Stimulated activated naive CD8-positive, alpha-beta T cell treated with anti-CD3 and anti-CD28 coated beads, Interleukin-15, Interleukin-2, amounts not matched to agents 100 ng/mL and 50 ng/mL, for 24 hours (primary cell): ENCODE measurements around the gene WLS.
A peak's percentile ranks its signal among the peaks of the same experiment; 100 is the strongest.
"Not testable (repeated sequence)": the region's sequence is repeated elsewhere in the genome, so short reads cannot be mapped to it uniquely, and the experiment has no call there.

Experiments used
- H3K27ac Mint-ChIP-seq: one replicate; pipeline ENCODE4 v1.8.0; 2021; ENCODE audit warnings: mild to moderate bottlenecking, mixed read lengths
- H3K27me3 Mint-ChIP-seq: one replicate; pipeline ENCODE4 v1.8.0; 2021; ENCODE audit warnings: mixed read lengths
- H3K36me3 Mint-ChIP-seq: one replicate; pipeline ENCODE4 v1.8.0; 2021; ENCODE audit warnings: low read depth, mixed read lengths
- H3K4me1 Mint-ChIP-seq: one replicate; pipeline ENCODE4 v1.8.0; 2021; ENCODE audit warnings: low read depth, mixed read lengths
- H3K4me3 Mint-ChIP-seq: one replicate; pipeline ENCODE4 v1.8.0; 2021; ENCODE audit warnings: mild to moderate bottlenecking, mixed read lengths
- H3K9me3 Mint-ChIP-seq: one replicate; pipeline ENCODE4 v1.8.0; 2021; ENCODE audit warnings: mixed read lengths

The WLS gene

DNA sequence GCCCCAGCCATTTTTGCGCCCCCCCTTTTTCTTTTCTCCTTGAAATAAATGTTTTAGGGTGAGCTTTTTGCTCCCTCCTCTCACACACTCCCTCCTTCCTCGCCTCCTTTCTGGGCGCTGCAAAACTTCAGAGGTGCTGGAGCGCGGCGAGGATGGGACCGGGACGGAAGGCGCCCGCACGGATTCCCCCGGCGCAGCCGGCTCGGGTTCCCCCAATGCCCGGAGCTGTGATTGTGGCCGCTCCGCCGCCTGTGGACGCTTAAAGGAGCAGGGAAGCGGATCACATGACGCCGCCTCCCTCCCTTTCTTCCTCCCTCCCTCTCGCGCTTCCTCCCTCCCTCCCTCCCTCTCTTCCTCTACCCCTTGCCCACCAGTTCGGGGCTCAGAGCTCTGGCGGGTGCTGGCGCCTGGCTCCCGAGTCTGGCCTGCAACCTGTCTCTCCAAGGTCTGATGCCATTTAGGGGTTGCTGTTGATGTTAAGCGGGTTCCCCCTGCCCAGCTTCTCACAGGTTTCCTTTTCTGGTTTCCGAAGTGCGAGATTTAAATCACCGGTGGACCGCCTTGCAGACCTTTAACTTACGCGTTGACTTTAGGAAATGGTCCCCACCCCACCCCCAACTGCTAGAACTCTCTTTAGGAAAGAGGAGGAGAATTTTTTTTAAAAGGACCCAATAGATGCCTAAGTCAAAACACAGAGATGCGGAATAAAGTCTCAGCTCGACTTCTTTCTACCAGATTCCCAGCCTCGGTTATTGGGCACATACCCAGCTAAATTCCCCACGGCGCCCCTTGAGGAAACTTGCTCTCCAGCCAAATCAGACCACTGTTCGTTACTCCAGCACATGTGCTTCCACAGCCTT is at the start of gene WLS:
TSS of gene WLS (minus strand) at position 235 of the 860 bp plus-strand sequence. CDS start at position 11, 224 bp downstream.
- H3K4me1 Mint-ChIP-seq = peaks cover 4% of the 10 kb centered on the region
- H3K36me3 Mint-ChIP-seq = no peaks in the 10 kb centered on the region
- no peaks in the 10 kb centered on the region for H3K9me3 Mint-ChIP-seq
- peaks cover 58% of the 10 kb centered on the region for H3K27me3 Mint-ChIP-seq
- no peak within 1 kb of the TSS for H3K27ac Mint-ChIP-seq
- H3K4me3 Mint-ChIP-seq = peak within 1 kb of the TSS; percentile 51

DNA sequence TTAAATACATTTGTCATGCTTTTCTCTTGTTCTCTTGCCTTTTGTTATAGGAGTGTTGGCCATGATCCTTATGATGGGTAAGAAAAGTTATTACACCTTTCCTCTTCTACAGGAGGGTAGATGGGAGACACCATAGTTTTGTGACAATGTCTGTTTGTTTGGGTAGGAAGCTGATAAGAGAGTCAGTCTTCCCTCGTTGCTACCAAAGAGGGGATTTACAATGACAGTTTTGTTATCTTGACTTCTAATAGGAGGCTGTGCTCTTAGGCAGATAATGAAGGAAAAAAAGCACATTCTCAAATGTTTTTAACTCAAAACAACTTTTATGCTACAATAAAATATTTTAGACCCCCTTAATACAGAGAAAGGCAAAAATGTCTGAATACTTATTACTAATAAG is 48.0 kb upstream of the WLS start:
- no peaks in the 10 kb centered on the region for H3K9me3 Mint-ChIP-seq

DNA sequence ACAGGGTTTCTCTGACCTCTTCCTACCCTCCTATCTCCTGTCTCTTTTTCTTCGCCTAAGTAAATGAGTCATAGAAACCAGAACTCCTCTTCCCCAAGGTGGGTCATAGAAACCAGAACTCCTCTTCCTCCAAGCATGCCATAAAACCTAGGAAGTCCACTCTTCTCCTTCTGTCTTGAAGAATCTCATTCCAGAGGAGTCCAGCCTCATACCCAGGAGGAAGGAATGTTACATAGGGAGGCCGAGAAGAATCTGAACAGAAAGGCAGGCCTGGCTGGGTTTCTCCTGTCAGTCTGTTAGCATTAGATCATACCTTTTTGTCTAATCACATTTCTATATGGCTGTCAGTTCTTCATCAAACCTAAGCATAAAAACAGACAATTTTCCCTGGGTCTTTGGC is 47.5 kb upstream of the WLS start:
- Mint-ChIP-seq H3K9me3 (no peaks in the 10 kb centered on the region), H3K4me3 (no peak overlapping the region), H3K36me3 (no peaks in the 10 kb centered on the region), H3K27me3 (no peaks in the 10 kb centered on the region), H3K4me1 (no peaks in the 10 kb centered on the region), H3K27ac (no peak overlapping the region)

More for the DNA sequence above, 48.0 kb upstream of the WLS start:
- Mint-ChIP-seq H3K36me3 (no peaks in the 10 kb centered on the region), H3K4me3 (no peak overlapping the region), H3K27ac (no peak overlapping the region), H3K4me1 (no peaks in the 10 kb centered on the region), H3K27me3 (no peaks in the 10 kb centered on the region)

DNA sequence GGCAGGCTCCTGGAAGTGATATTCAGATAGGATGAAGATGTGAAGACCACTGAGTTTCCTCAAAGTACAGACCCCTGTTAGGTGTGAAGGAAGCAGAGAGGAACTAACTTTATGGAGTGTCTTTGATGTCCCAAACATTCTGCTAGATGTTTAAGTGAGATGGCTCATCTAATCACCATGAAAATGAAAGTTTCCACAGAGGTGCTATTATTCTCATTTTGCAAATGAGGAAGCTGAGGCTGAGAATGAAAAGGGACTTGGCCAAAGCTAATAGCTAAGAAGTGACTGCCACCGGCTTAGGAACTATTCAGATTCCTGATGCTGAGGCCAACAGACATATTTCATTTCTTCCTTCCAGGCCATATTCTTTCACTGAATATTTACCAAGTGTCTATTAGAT is 45.9 kb upstream of the WLS start:
- Mint-ChIP-seq H3K27ac (no peak overlapping the region), H3K4me3 (no peak overlapping the region), H3K9me3 (no peaks in the 10 kb centered on the region)

DNA sequence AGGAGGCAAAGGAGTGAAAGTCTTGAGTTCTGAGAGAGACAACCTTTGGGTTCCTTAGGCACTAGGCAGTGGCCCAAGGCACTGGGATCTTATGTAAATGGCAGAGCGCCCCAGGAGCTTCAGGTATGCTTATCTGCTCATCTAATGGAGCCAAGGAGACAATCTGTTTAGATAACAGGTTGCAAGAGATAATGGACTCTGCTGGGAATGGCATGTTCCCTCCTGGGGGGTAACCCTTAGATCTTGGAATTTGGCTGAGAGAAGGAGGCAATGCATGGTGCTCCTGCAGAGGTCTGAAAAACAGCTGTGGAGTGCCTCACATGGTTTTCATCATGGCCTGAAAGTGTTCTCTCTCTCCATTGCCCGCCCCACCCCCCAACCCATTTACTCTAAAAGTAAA is 44.1 kb upstream of the WLS start:
- no peaks in the 10 kb centered on the region for H3K4me1 Mint-ChIP-seq
- H3K36me3 Mint-ChIP-seq = no peaks in the 10 kb centered on the region
- no peak overlapping the region for H3K4me3 Mint-ChIP-seq
- H3K27ac Mint-ChIP-seq = no peak overlapping the region
- H3K27me3 Mint-ChIP-seq = no peaks in the 10 kb centered on the region
- H3K9me3 Mint-ChIP-seq = no peaks in the 10 kb centered on the region

More for the DNA sequence above, 45.9 kb upstream of the WLS start:
- H3K27me3 Mint-ChIP-seq = no peaks in the 10 kb centered on the region
- H3K36me3 Mint-ChIP-seq = no peaks in the 10 kb centered on the region
- H3K4me1 Mint-ChIP-seq = no peaks in the 10 kb centered on the region

DNA sequence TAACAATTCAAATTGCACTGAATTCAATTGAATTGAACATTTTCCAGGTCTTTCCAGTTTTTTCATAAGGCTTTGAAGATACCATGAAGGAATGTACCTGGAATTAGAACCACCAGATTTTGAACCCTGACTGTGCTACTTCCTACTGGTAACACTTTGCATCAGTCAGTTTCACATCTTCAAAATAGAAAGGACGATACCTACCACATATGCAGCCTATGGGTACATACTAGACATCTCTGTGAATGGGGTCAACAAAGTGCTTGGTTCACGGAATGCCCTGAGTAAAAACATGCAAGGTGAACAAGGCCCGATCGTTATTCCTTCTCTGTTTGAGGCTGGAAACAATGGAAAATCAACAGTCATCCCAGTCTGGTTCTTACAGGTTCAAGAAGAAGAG is 41.2 kb upstream of the WLS start:
- Mint-ChIP-seq H3K4me3 (no peak overlapping the region), H3K4me1 (no peaks in the 10 kb centered on the region), H3K27me3 (peaks cover 4% of the 10 kb centered on the region), H3K36me3 (no peaks in the 10 kb centered on the region), H3K27ac (no peak overlapping the region), H3K9me3 (no peaks in the 10 kb centered on the region)

DNA sequence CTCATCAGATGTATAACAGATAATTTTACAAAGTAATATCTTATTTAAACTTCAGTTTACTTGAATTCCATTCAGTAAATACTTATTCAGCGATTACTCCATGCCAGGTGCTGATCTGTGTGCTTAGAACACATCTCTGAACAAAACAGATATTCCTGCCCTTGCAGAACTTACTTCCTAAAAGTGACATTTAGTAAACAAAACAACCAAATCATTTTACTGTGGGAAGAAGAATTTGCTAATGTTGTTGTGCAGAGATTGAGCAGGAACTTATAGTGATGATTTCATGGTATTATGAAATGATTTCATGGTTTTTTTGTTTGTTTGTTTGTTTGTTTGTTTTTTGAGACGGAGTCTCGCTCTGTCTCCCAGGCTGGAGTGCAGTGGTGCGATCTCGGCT is 39.3 kb upstream of the WLS start:
- Mint-ChIP-seq H3K27ac (no peak overlapping the region), H3K4me3 (no peak overlapping the region), H3K9me3 (no peaks in the 10 kb centered on the region), H3K27me3 (peaks cover 4% of the 10 kb centered on the region), H3K36me3 (no peaks in the 10 kb centered on the region), H3K4me1 (no peaks in the 10 kb centered on the region)

DNA sequence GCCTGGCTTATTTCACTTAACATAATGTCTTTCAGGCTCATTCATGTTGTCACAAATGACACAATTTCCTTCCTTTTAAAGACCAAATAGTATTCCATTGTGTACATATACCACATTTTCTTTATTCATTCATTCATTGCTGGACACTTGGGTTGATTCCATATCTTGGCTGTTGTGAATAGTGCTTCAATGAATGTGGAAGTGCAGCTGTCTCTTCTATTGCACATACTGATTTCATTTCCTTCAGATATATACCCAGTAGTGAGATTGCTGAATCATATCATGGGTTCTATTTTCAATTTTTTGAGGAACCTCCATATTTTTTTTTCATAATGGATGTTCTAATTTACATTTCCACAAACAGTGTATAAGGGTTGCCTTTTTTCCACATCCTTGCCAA is 38.6 kb upstream of the WLS start:
- Mint-ChIP-seq H3K36me3 (no peaks in the 10 kb centered on the region), H3K27me3 (peaks cover 4% of the 10 kb centered on the region), H3K9me3 (no peaks in the 10 kb centered on the region), H3K4me3 (no peak overlapping the region), H3K27ac (no peak overlapping the region), H3K4me1 (no peaks in the 10 kb centered on the region)

DNA sequence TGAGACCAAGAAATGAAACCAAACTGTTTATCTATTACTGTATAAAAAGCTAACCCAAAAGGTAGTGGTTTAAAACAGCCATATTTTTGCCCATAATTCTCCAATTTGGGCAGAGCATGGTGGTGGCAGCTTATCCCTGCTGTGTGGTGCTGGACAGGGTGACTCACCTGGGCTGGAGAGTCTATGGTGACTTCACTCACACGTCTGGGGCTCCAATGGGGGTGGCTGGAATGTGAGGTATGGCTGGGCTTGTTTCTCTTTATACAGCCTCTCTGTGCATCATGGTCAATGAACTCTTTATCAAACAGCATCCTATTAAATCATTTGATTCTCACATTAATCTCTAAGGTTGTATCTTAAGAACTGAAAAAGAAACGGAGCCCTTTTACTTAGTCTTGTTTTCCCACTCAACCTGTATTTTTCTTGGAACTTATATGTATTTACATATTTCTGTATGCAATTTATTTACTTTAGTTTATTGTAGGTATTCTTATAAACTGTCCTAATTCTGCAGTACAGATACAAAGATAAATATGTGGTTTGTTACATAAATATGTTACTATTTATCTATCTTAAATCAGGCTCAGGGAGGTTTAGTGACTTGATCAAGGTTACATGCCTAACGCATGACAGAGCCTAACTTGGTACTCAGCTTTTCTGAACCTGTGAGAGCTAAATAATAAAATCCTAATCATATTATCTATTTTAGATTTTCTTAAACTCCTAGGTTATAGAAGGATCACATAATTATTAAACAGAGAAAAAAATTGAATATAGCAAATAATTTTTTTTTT is 37.5 kb upstream of the WLS start:
- no peak overlapping the region for H3K4me3 Mint-ChIP-seq
- H3K9me3 Mint-ChIP-seq = no peaks in the 10 kb centered on the region
- H3K27me3 Mint-ChIP-seq = peaks cover 6% of the 10 kb centered on the region
- H3K36me3 Mint-ChIP-seq = no peaks in the 10 kb centered on the region
- H3K27ac Mint-ChIP-seq = no peak overlapping the region
- no peaks in the 10 kb centered on the region for H3K4me1 Mint-ChIP-seq

DNA sequence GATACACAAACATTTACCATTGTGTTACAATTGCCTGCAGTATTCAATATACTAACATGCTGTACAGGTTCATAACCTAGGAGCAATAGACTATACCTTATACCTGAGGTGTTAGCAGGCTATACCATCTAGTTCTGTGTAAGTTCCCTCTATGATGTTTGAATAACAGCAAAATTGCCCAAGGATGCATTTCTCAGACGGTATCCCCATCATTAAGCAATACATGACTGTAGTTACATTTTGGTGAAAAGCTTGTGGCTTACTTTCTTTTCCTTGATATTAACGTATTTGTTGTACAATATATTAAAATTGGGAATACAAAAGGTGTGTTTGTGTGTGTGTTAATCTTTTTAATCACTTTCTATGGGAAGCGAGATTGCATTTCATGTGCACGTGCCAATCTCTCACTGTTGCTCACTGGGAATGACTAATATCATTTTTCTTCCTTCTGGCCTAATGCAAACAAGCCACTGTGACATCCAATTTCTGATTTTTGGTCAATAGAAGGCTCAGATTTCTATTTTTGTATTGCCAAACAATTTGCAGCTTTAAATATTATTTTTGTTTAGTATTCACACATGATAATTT is 36.7 kb upstream of the WLS start:
- H3K4me1 Mint-ChIP-seq = no peaks in the 10 kb centered on the region

DNA sequence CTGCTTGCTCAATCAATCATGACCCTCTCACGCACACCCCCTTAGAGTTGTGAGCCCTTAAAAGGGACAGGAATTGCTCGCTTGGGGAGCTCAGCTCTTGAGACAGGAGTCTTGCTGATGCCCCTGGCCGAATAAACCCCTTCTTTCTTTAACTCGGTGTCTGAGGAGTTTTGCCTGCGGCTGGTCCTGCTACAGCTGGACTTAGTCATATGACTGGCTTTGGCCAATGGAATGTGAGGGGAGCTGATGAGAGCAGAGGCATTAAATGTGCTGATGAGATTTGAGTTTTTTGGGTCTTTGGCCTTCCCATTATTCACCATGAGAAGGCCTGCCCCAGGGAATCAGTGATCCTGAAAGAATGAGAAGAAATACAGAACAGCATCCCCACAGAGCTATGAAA is 24.5 kb upstream of the WLS start:
- H3K27me3 Mint-ChIP-seq, H3K36me3 Mint-ChIP-seq, H3K9me3 Mint-ChIP-seq, H3K27ac Mint-ChIP-seq, H3K4me3 Mint-ChIP-seq, H3K4me1 Mint-ChIP-seq: not testable (repeated sequence)

More for the DNA sequence above, 36.7 kb upstream of the WLS start:
- Mint-ChIP-seq H3K9me3 (no peaks in the 10 kb centered on the region), H3K27ac (no peak overlapping the region), H3K4me3 (no peak overlapping the region), H3K36me3 (no peaks in the 10 kb centered on the region), H3K27me3 (peaks cover 9% of the 10 kb centered on the region)

DNA sequence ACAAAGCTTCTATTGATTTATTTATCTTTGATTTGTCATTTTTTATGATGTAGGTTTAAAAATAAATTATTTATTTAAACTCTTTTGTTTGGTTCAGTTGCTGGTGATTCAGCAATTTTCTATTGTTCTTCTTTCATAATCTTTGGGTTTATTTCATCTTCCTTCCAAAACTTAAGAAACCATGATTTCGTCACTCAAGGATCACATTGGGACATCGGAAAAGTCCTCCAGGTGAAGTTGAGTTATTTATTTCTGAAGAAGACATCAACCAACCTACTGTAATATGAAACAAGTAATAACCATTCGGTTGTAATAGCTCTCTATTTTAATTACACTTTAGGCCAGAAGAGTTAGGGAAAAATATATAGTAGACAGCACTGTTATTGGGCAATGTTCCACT is 23.0 kb upstream of the WLS start:
- Mint-ChIP-seq H3K36me3 (no peaks in the 10 kb centered on the region), H3K27me3 (no peaks in the 10 kb centered on the region), H3K27ac (no peak overlapping the region), H3K9me3 (peaks cover 9% of the 10 kb centered on the region), H3K4me1 (no peaks in the 10 kb centered on the region), H3K4me3 (no peak overlapping the region)

DNA sequence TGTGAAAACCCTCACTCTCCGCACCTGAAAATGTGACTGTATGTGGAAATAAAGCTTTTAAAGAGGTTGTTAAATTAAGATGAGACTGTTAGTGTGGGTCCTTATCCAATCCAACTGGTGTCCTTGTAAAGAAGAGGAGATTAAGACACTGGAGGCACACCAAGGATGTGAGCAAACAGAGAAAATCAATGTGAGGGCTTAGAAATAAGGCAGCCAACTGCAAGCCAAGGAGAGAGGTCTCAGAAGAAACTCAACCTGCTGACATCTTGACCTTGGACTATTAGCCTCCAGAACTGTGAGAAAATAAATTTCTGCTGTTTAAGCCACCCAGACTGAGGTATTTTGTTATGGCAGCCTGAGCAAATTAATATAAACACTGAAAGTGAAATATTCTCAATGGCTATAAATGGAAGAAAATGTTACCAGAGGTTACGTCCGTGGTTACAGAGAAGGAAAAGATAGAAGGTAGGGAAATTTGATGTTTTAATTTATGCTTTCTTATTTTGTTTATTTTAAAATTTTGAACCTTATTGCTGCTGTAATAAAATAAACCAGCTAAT is 22.4 kb upstream of the WLS start:
- Mint-ChIP-seq H3K9me3 (peaks cover 10% of the 10 kb centered on the region), H3K27me3 (no peaks in the 10 kb centered on the region), H3K27ac (no peak overlapping the region), H3K4me1 (no peaks in the 10 kb centered on the region), H3K4me3 (no peak overlapping the region), H3K36me3 (no peaks in the 10 kb centered on the region)

DNA sequence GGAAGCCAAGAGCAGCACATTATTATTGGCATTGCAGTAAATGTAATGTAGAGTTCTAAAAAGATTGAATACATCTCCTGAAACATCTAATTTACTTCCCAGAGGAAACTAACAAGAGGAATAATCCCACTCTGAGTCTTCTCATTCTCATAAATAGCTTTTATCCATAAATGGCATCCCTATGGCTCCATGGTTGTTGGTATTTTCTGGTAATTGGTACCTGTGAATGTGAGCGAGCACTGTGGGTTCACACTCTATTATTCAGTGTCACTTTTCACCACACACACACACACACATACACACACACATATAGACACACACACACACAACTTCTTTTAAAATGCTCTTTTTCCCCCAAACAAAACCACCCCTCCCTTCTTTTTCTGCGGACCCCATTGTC is 4.7 kb upstream of the WLS start:
- Mint-ChIP-seq H3K36me3 (no peaks in the 10 kb centered on the region), H3K4me1 (peaks cover 4% of the 10 kb centered on the region), H3K27me3 (peaks cover 32% of the 10 kb centered on the region), H3K4me3 (no peak overlapping the region), H3K27ac (no peak overlapping the region), H3K9me3 (no peaks in the 10 kb centered on the region)

DNA sequence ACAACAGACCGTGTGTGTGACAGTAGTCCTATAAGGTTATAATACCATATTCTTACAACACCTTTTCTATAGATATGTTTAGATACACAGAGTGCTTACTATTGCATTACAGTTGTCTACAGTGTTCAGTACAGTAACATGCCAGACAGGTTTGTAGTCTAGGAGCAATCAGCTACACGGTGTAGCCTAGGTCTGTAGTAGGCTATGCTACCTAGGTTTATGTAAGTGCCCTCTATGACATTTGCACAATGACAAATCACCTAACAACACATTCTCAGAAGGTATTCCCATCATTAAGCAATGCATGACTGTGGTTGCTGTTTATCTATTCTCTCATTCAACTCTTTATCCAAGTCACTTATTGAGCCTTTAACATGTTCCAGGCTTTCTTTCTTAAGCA is 1.8 kb upstream of the WLS start:
- Mint-ChIP-seq H3K4me1 (peaks cover 4% of the 10 kb centered on the region), H3K9me3 (no peaks in the 10 kb centered on the region), H3K4me3 (no peak overlapping the region), H3K27ac (no peak overlapping the region), H3K27me3 (peaks cover 53% of the 10 kb centered on the region), H3K36me3 (no peaks in the 10 kb centered on the region)
